Measurements from ENCODE around the gene NTN1. TPM values are rescaled to one million over a fixed set of nuclear protein-coding genes. Genes with fewer than 3 reads are reported as not detected.

The NTN1 gene
- total RNA-seq, 1 experiment from 2014 or later = 4.2 TPM

- TF ChIP-seq ZFX (IDR thresholded peaks at IDR 0.05) (0 out of 2 replicates have a peak, but pooled peaks have one; percentile 8), EZH2phosphoT487 (IDR thresholded peaks at IDR 0.05; ENCODE audit: borderline replicate concordance) (no peak), EGR1 (IDR thresholded peaks at IDR 0.05; ENCODE audit: low read depth) (no peak), RAD21 (IDR thresholded peaks at IDR 0.05; ENCODE audit: low read depth) (no peak)
- TF ChIP-seq, protein P1, sequence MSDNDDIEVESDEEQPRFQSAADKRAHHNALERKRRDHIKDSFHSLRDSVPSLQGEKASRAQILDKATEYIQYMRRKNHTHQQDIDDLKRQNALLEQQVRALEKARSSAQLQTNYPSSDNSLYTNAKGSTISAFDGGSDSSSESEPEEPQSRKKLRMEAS (IDR thresholded peaks at IDR 0.05) = peak; percentile 41; the same call in 1 of the 2 replicates
- H4K20me1 ChIP-seq (ENCODE audit: insufficient read depth) = no peaks in the 10 kb centered on the region
- H3K36me3 ChIP-seq (ENCODE audit: control insufficient read depth in 1 of 2, insufficient read depth in 2 of 2, low read length in 2 of 2) = no peaks in the 10 kb centered on the region
- no peaks in the 10 kb centered on the region for H3K79me2 ChIP-seq (ENCODE audit: insufficient read depth, low read length)
- ChIA-PET CTCF (no interaction called here), RAD21 (ENCODE audit: low non-redundant PET in 1 of 2, low total read pairs in 2 of 2, uncharacterized antibody in 2 of 2, unreplicated experiment in 2 of 2) (no interaction called here), POLR2A (no interaction called here)
- H3K9ac ChIP-seq (ENCODE audit: low read length) = peak overlapping the region; percentile 57
- no peaks in the 10 kb centered on the region for H3K27me3 ChIP-seq (ENCODE audit: insufficient read depth, low read length)
- H3K9me2 ChIP-seq (ENCODE audit: insufficient read depth) = no peaks in the 10 kb centered on the region
- peak overlapping the region; percentile 28 to 45 for H3K4me3 ChIP-seq (replicated peaks in 1 of 2; ENCODE audit: low read depth in 1 of 2, low read length in 2 of 2)
- ATAC-seq = peak; percentile 88
- BruUV-seq (replicated peaks) = no TSS peak
- intact Hi-C loops (cut with micrococcal nuclease) = no loop called here
- H3K4me1 ChIP-seq (ENCODE audit: control insufficient read depth in 1 of 2, insufficient read depth in 2 of 2, low read length in 2 of 2) = peaks cover 13 to 16% of the 10 kb centered on the region in 2 experiments
- H2AFZ ChIP-seq (ENCODE audit: low read depth, low read length, poor library complexity, severe bottlenecking) = no peak overlapping the region
- peak; percentile 6 for DNase-seq (ENCODE audit: low read depth, low spot score)
- H3K27ac ChIP-seq (ENCODE audit: low read depth, low read length) = peak overlapping the region; percentile 45; the same call in 1 of the 2 replicates
- no peaks in the 10 kb centered on the region for H3K9me3 ChIP-seq (ENCODE audit: control insufficient read depth in 1 of 2, insufficient read depth in 1 of 2, low read depth in 1 of 2, low read length in 2 of 2)
- peak overlapping the region; percentile 84 for H3K4me2 ChIP-seq (ENCODE audit: low read length)
These were observed 218.7 kb downstream of the NTN1 start for GRCh38 chr17:9239793-9240658.

- peak overlapping the region; percentile 32; the same call in 1 of the 2 replicates for H3K27ac ChIP-seq (ENCODE audit: low read depth, low read length)
- ChIA-PET POLR2A (no interaction called here), CTCF (no interaction called here), RAD21 (ENCODE audit: low non-redundant PET in 1 of 2, low total read pairs in 2 of 2, uncharacterized antibody in 2 of 2, unreplicated experiment in 2 of 2) (no interaction called here)
- no peaks in the 10 kb centered on the region for H3K36me3 ChIP-seq (ENCODE audit: control insufficient read depth in 1 of 2, insufficient read depth in 2 of 2, low read length in 2 of 2)
- no peaks in the 10 kb centered on the region for H3K9me2 ChIP-seq (ENCODE audit: insufficient read depth)
- DNase-seq (ENCODE audit: low read depth, low spot score) = no peak
- H3K9ac ChIP-seq (ENCODE audit: low read length) = peak overlapping the region; percentile 45; the same call in 1 of the 2 replicates
- H3K4me2 ChIP-seq (ENCODE audit: low read length) = peak overlapping the region; percentile 66
- no peak overlapping the region for H2AFZ ChIP-seq (ENCODE audit: low read depth, low read length, poor library complexity, severe bottlenecking)
- no peak for ATAC-seq
- no peaks in the 10 kb centered on the region for H3K79me2 ChIP-seq (ENCODE audit: insufficient read depth, low read length)
- H4K20me1 ChIP-seq (ENCODE audit: insufficient read depth) = no peaks in the 10 kb centered on the region
- H3K4me1 ChIP-seq (ENCODE audit: control insufficient read depth in 1 of 2, insufficient read depth in 2 of 2, low read length in 2 of 2) = peaks cover 13 to 16% of the 10 kb centered on the region in 2 experiments
- H3K9me3 ChIP-seq (ENCODE audit: control insufficient read depth in 1 of 2, insufficient read depth in 1 of 2, low read depth in 1 of 2, low read length in 2 of 2) = no peaks in the 10 kb centered on the region
- no TSS peak for BruUV-seq (replicated peaks)
- no peak overlapping the region for H3K4me3 ChIP-seq (replicated peaks in 1 of 2; ENCODE audit: low read depth in 1 of 2, low read length in 2 of 2)
- intact Hi-C loops (cut with micrococcal nuclease) = no loop called here
- no peaks in the 10 kb centered on the region for H3K27me3 ChIP-seq (ENCODE audit: insufficient read depth, low read length)
- TF ChIP-seq TCF7L2 (IDR thresholded peaks at IDR 0.05; ENCODE audit: borderline replicate concordance, extremely low read depth, insufficient read depth, insufficient read length) = no peak
- no peak for TF ChIP-seq ELF1 (IDR thresholded peaks at IDR 0.05; ENCODE audit: borderline replicate concordance, low read depth)
- no peak for TF ChIP-seq ATF3 (IDR thresholded peaks at IDR 0.05)
- TF ChIP-seq ZFX (IDR thresholded peaks at IDR 0.05) = no peak
- TF ChIP-seq, protein P1 (IDR thresholded peaks at IDR 0.05) = no peak
- TF ChIP-seq CTCF (IDR thresholded peaks at IDR 0.05 in 2 of 3, conservative IDR thresholded peaks at IDR 0.05 in 1 of 3; ENCODE audit: borderline replicate concordance in 1 of 3, insufficient read depth in 1 of 3, low read depth in 2 of 3, low read length in 2 of 3) = no peak
- no peak for TF ChIP-seq EZH2phosphoT487 (IDR thresholded peaks at IDR 0.05; ENCODE audit: borderline replicate concordance)
- no peak for TF ChIP-seq ZBTB33 (IDR thresholded peaks at IDR 0.05; ENCODE audit: extremely low read depth, insufficient replicate concordance, low read length)
- TF ChIP-seq YY1 (IDR thresholded peaks at IDR 0.05; ENCODE audit: extremely low read depth, insufficient replicate concordance, low read depth, low read length) = no peak
These were observed 219.5 kb downstream of the NTN1 start for GRCh38 chr17:9240659-9241370.

Measured in HCT116 (cell line).